ENCODE data around the gene ADGRB3.
"Not testable (repeated sequence)": the region's sequence is repeated elsewhere in the genome, so short reads cannot be mapped to it uniquely, and the experiment has no call there.

Gene ADGRB3

DNA sequence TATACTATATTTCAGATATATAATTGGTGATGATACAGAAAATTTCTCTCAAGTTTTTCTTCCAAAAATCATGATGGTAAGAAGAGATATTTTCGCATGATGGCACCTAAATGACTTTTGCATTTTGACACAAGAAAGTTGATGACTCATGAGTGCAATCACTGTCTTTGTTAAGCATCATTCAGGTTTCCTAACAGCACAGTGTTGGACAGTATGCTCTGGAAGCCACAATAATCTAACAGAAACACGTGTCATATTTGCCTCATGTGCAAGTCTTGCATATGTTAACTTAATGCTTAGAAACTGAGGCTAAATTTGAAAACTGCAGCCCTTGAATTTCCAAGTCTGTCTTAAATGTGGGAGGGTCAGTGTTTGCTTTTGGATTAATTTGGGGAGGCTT, 628.2 kb downstream of the ADGRB3 start:
- Histone ChIP-seq H3K4me3 (ENCODE audit: low read depth in 1 of 2, low read length in 2 of 2) (no peak overlapping the region), H3K9me3 (ENCODE audit: control insufficient read depth in 1 of 2, low read length in 2 of 2) (no peaks in the 10 kb centered on the region), H3K4me1 (ENCODE audit: control insufficient read depth in 1 of 2, insufficient read depth in 2 of 2, low read length in 2 of 2) (no peaks in the 10 kb centered on the region), H3K27ac (ENCODE audit: low read length) (no peak overlapping the region), H3K27me3 (ENCODE audit: low read depth, low read length) (no peaks in the 10 kb centered on the region), H3K36me3 (ENCODE audit: control insufficient read depth in 1 of 2, insufficient read depth in 2 of 2, low read length in 2 of 2) (no peaks in the 10 kb centered on the region)

DNA sequence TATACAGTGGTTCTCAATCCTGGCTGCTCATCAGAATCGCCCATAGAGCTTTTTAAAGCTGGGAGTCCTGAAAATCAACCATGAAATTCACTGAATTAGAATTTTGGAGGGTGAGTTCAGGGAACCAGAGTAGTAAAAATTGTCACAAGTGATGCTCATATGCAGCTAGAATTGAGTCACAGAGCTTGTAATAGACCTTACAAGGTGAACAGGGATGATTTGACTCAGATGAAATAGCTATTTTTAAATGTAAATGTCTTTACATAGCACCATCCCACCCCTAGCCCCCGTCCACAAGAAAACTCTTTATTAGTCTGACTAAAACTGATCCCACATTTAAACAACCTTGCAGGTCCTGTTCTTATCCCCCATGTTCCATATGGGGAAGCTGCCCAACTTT, 630.0 kb downstream of the ADGRB3 start:
- Histone ChIP-seq H3K9me3 (ENCODE audit: control insufficient read depth in 1 of 2, low read length in 2 of 2) (no peaks in the 10 kb centered on the region), H3K27me3 (ENCODE audit: low read depth, low read length) (no peaks in the 10 kb centered on the region), H3K4me1 (ENCODE audit: control insufficient read depth in 1 of 2, insufficient read depth in 2 of 2, low read length in 2 of 2) (no peaks in the 10 kb centered on the region), H3K27ac (ENCODE audit: low read length) (no peak overlapping the region), H3K36me3 (ENCODE audit: control insufficient read depth in 1 of 2, insufficient read depth in 2 of 2, low read length in 2 of 2) (no peaks in the 10 kb centered on the region), H3K4me3 (ENCODE audit: low read depth in 1 of 2, low read length in 2 of 2) (no peak overlapping the region)

DNA sequence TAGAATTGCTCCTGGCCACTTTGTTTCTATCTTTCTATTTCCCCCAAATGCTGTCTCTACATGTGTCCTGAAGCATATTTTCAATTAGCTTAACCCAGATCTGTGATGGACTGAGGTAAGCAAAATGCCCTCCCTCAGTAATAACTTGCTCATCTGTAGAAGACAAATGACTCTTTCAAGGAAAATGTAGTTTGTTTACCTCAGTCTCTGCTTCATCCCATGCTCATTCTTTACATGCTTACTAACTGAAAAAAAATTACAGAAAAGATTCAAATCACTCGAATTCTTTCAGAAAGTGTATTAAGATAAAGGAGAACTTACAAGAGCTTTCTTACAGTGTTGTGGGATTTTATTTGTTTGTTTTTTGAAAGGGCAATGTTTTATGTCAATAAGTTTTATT, 630.6 kb downstream of the ADGRB3 start:
- Histone ChIP-seq H3K27ac (ENCODE audit: low read length) (no peak overlapping the region), H3K27me3 (ENCODE audit: low read depth, low read length) (no peaks in the 10 kb centered on the region), H3K36me3 (ENCODE audit: control insufficient read depth in 1 of 2, insufficient read depth in 2 of 2, low read length in 2 of 2) (no peaks in the 10 kb centered on the region), H3K4me3 (ENCODE audit: low read depth in 1 of 2, low read length in 2 of 2) (no peak overlapping the region), H3K4me1 (ENCODE audit: control insufficient read depth in 1 of 2, insufficient read depth in 2 of 2, low read length in 2 of 2) (no peaks in the 10 kb centered on the region), H3K9me3 (ENCODE audit: control insufficient read depth in 1 of 2, low read length in 2 of 2) (no peaks in the 10 kb centered on the region)

DNA sequence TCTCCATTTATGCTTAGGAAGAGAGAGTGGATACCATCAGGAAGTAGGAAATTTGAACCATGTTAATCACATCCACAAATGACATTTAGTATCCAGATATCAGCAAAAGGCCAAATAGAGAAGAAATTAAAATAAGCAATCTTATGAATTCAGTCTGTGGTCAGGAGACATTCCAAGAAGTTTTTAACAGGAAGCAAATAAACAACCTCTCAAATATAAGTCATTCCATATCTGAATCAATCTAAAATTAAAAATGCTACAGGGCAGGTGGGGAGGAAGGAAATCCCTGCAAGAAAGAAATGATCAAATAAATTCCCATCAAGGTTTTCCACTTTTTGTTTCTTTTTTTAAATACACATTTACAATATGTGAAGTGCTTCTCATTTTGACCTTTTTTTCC, 641.1 kb downstream of the ADGRB3 start:
- H3K36me3 ChIP-seq (ENCODE audit: control insufficient read depth in 1 of 2, insufficient read depth in 2 of 2, low read length in 2 of 2) = no peaks in the 10 kb centered on the region
- H3K27me3 ChIP-seq (ENCODE audit: low read depth, low read length) = no peaks in the 10 kb centered on the region
- H3K9me3 ChIP-seq (ENCODE audit: control insufficient read depth in 1 of 2, low read length in 2 of 2) = no peaks in the 10 kb centered on the region
- no peak overlapping the region for H3K4me3 ChIP-seq (ENCODE audit: low read depth in 1 of 2, low read length in 2 of 2)
- no peak overlapping the region for H3K27ac ChIP-seq (ENCODE audit: low read length)
- H3K4me1 ChIP-seq (ENCODE audit: control insufficient read depth in 1 of 2, insufficient read depth in 2 of 2, low read length in 2 of 2) = no peaks in the 10 kb centered on the region

DNA sequence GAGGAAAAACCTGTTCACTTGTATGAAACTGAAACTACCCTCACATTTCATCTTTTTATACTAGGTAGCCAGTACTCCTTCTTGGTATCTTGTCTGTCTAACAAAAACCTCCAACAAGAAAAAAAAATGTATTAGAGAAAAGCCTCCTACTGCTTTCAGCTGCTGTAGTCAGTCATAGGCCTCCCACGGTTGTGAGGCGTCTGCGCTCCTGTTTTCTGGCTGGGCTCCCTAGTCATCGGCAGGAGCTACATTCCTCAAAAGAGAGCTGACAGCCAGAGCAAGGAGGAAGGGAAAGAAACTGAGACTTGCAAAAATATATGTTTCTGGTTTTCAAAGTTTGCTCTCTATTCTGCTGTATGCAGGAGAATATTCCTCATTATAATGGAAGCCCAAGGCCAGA, 644.7 kb downstream of the ADGRB3 start:
- H3K27ac ChIP-seq (ENCODE audit: low read length) = no peak overlapping the region
- no peak overlapping the region for H3K4me3 ChIP-seq (ENCODE audit: low read depth in 1 of 2, low read length in 2 of 2)
- H3K27me3 ChIP-seq (ENCODE audit: low read depth, low read length) = no peaks in the 10 kb centered on the region
- H3K4me1 ChIP-seq (ENCODE audit: control insufficient read depth in 1 of 2, insufficient read depth in 2 of 2, low read length in 2 of 2) = no peaks in the 10 kb centered on the region
- no peaks in the 10 kb centered on the region for H3K36me3 ChIP-seq (ENCODE audit: control insufficient read depth in 1 of 2, insufficient read depth in 2 of 2, low read length in 2 of 2)
- no peaks in the 10 kb centered on the region for H3K9me3 ChIP-seq (ENCODE audit: control insufficient read depth in 1 of 2, low read length in 2 of 2)

DNA sequence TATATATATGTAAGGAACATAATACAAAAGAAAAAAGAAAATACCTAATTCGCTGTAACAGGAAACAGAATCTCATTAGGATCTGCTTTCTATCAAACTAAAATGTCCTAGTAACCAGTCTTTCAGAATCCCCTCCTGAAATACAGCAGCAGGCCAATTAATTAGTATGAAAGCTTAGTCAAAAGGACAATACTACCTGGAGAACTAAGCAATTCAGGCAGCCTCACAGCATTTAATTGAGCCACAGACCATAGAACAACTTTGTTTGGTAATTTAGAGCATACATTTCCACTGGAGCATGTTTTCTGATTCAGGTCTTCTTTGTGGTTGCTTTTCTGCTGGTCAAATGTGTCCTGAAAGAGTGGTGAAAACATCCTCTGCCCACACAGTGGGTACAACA, 645.8 kb downstream of the ADGRB3 start:
- Histone ChIP-seq H3K36me3 (ENCODE audit: control insufficient read depth in 1 of 2, insufficient read depth in 2 of 2, low read length in 2 of 2) (no peaks in the 10 kb centered on the region), H3K9me3 (ENCODE audit: control insufficient read depth in 1 of 2, low read length in 2 of 2) (no peaks in the 10 kb centered on the region), H3K27ac (ENCODE audit: low read length) (no peak overlapping the region), H3K4me1 (ENCODE audit: control insufficient read depth in 1 of 2, insufficient read depth in 2 of 2, low read length in 2 of 2) (no peaks in the 10 kb centered on the region), H3K27me3 (ENCODE audit: low read depth, low read length) (no peaks in the 10 kb centered on the region), H3K4me3 (ENCODE audit: low read depth in 1 of 2, low read length in 2 of 2) (no peak overlapping the region)

DNA sequence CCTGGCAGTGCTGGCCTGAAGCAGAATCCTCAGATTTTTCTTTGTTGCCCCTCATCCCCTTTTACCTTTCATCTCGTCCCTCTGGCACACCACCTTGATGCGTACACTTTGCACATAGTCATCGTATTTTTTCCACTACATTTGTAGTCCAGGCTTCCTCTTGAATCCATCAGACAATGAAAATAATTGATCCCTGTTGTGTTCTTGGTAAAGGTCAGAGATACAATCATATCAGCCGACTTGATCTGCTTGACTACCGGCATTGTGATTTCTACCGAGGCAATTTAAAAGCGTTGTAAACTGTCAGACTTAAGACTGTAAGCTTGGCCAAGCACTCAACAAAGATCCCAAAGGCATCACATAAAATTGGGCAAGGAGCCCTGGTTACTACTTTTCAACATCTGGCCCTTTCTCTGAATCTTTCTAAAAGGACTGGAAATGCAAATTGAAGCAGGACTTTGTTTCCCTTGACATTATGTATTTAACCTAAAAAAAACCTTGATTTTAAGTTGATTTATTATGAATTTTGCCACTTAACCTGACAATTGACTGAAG, 649.2 kb downstream of the ADGRB3 start:
- H3K27me3 ChIP-seq (ENCODE audit: low read depth, low read length) = no peaks in the 10 kb centered on the region
- H3K4me1 ChIP-seq (ENCODE audit: control insufficient read depth in 1 of 2, insufficient read depth in 2 of 2, low read length in 2 of 2) = no peaks in the 10 kb centered on the region
- no peaks in the 10 kb centered on the region for H3K9me3 ChIP-seq (ENCODE audit: control insufficient read depth in 1 of 2, low read length in 2 of 2)
- no peaks in the 10 kb centered on the region for H3K36me3 ChIP-seq (ENCODE audit: control insufficient read depth in 1 of 2, insufficient read depth in 2 of 2, low read length in 2 of 2)
- H3K27ac ChIP-seq (ENCODE audit: low read length) = no peak overlapping the region
- no peak overlapping the region for H3K4me3 ChIP-seq (ENCODE audit: low read depth in 1 of 2, low read length in 2 of 2)

DNA sequence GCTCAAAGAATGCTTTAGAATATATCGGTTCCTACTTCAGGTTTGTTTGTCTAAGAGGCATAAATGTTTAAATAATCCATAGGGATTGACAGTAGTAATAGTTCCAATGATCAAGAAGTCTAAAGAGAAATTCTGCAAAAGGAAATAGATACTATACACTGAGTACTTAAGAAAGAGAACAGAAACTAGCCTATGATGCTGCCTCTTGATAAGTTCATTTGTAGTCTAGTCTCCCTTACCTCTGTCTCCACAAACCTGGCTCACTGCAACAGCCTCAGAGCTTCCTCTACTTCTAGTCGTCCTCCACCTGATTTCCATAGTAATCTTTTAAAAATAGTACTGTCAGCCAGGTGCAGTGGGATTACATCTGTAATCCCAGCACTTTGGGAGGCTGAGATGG, 650.0 kb downstream of the ADGRB3 start:
- H3K4me3 ChIP-seq (ENCODE audit: low read depth in 1 of 2, low read length in 2 of 2) = no peak overlapping the region
- H3K27ac ChIP-seq (ENCODE audit: low read length) = no peak overlapping the region
- H3K36me3 ChIP-seq (ENCODE audit: control insufficient read depth in 1 of 2, insufficient read depth in 2 of 2, low read length in 2 of 2) = no peaks in the 10 kb centered on the region
- H3K27me3 ChIP-seq (ENCODE audit: low read depth, low read length) = no peaks in the 10 kb centered on the region
- H3K9me3 ChIP-seq (ENCODE audit: control insufficient read depth in 1 of 2, low read length in 2 of 2) = no peaks in the 10 kb centered on the region
- no peaks in the 10 kb centered on the region for H3K4me1 ChIP-seq (ENCODE audit: control insufficient read depth in 1 of 2, insufficient read depth in 2 of 2, low read length in 2 of 2)

DNA sequence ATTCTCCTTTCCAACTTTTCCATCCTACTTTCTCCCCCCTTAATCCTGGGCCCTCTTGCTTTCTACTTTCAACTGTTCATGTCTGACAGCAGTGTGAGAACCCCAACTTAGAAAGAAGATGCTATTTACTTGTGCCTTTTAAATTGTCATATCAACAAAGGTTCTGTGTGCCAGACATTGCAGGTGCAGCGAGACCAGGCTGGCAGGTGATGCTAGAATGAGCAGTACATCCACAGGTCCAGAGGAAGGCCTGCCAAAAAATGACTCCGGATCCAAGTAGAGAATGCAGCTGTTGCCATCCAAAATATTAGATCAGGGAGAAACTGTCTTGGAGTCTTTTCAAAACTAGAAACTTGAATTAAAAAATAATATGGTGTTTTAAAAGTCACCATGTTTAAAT, 651.2 kb downstream of the ADGRB3 start:
- H3K9me3 ChIP-seq (ENCODE audit: control insufficient read depth in 1 of 2, low read length in 2 of 2) = no peaks in the 10 kb centered on the region
- no peaks in the 10 kb centered on the region for H3K36me3 ChIP-seq (ENCODE audit: control insufficient read depth in 1 of 2, insufficient read depth in 2 of 2, low read length in 2 of 2)
- no peaks in the 10 kb centered on the region for H3K27me3 ChIP-seq (ENCODE audit: low read depth, low read length)
- no peaks in the 10 kb centered on the region for H3K4me1 ChIP-seq (ENCODE audit: control insufficient read depth in 1 of 2, insufficient read depth in 2 of 2, low read length in 2 of 2)
- no peak overlapping the region for H3K27ac ChIP-seq (ENCODE audit: low read length)
- H3K4me3 ChIP-seq (ENCODE audit: low read depth in 1 of 2, low read length in 2 of 2) = no peak overlapping the region

DNA sequence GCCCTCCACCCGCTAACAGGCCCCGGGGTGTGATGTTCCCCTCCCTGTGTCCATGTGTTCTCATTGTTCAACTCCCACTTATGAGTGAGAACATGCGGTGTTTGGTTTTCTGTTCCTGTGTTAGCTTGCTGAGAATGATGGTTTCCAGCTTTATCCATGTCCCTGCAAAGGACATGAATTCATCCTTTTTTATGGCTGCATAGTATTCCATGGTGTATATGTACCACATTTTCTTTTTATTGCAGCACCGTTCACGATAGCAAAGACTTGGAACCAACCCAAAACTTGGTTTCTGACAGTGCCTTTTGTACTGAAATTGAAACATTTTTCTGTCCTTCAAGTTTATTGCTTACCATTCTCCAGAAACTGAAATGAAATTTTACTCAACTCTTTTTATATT, 653.1 kb downstream of the ADGRB3 start:
- not testable (repeated sequence) for H3K27ac ChIP-seq (ENCODE audit: low read length); H3K9me3 ChIP-seq (ENCODE audit: control insufficient read depth in 1 of 2, low read length in 2 of 2); H3K4me3 ChIP-seq (ENCODE audit: low read depth in 1 of 2, low read length in 2 of 2)

DNA sequence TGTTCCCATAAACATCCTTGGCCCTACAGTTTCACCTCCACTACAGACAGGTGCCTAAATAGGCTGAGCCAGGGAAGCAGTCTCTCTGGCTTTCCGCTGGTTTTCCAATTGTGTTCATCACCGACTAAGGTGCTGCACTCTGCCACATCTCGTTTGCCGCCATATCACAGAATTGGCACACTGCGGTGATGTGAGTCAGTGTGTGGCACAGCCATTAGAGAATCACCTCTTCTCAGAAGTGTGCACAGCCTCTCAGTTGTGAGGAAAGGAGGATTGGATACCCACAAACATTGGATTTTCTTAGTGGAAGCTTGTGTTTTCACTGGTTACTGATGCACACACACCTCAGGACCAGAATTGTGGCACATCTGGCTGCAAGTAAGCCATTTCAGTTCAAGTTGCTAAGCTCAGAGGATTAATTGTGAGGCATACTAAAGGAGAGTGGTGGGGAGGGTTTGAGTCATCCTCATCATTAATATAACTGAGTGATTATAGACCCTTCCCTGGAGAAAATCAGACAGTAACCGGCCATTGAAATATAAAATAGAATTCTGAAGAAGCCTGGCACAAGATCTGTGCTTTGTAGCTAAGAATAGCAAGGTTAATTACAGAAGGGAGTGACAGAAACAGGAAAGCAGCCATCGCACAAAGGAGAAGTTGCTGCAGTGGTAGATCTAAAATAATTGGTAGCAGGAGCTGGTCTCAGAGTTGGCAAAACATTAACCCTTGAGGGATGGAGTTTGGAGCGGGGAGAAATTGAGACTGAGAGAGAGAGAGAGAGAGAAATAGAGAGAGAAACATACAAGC, 654.8 kb downstream of the ADGRB3 start:
- Histone ChIP-seq H3K27ac (ENCODE audit: low read length) (no peak overlapping the region), H3K27me3 (ENCODE audit: low read depth, low read length) (no peaks in the 10 kb centered on the region), H3K4me1 (ENCODE audit: control insufficient read depth in 1 of 2, insufficient read depth in 2 of 2, low read length in 2 of 2) (no peaks in the 10 kb centered on the region), H3K36me3 (ENCODE audit: control insufficient read depth in 1 of 2, insufficient read depth in 2 of 2, low read length in 2 of 2) (no peaks in the 10 kb centered on the region), H3K4me3 (ENCODE audit: low read depth in 1 of 2, low read length in 2 of 2) (no peak overlapping the region), H3K9me3 (ENCODE audit: control insufficient read depth in 1 of 2, low read length in 2 of 2) (no peaks in the 10 kb centered on the region)

More for the DNA sequence above, 653.1 kb downstream of the ADGRB3 start:
- not testable (repeated sequence) for H3K36me3 ChIP-seq (ENCODE audit: control insufficient read depth in 1 of 2, insufficient read depth in 2 of 2, low read length in 2 of 2); H3K27me3 ChIP-seq (ENCODE audit: low read depth, low read length); H3K4me1 ChIP-seq (ENCODE audit: control insufficient read depth in 1 of 2, insufficient read depth in 2 of 2, low read length in 2 of 2)

DNA sequence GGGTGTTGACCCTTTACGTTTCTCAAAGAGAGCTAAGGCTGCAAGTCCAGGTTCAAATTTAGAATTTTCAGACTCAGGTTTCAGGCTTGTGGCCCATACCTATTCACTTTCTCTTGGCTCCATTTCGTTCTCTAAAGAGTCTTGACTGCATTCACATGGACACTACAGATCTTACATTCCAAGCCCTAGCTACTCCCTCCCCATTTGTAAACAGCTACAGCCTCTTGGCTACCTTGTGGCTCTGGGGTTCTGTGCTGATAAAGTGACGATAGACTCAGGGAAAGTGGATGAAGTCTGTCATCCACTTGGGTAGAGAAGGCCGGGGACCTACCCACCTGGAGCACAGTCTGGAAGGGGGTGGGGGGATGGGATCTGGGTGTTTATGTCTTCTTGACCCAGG, 658.4 kb downstream of the ADGRB3 start:
- Histone ChIP-seq H3K27ac (ENCODE audit: low read length) (no peak overlapping the region), H3K36me3 (ENCODE audit: control insufficient read depth in 1 of 2, insufficient read depth in 2 of 2, low read length in 2 of 2) (no peaks in the 10 kb centered on the region)

More for the DNA sequence above, 658.4 kb downstream of the ADGRB3 start:
- Histone ChIP-seq H3K4me3 (ENCODE audit: low read depth in 1 of 2, low read length in 2 of 2) (no peak overlapping the region), H3K27me3 (ENCODE audit: low read depth, low read length) (no peaks in the 10 kb centered on the region), H3K4me1 (ENCODE audit: control insufficient read depth in 1 of 2, insufficient read depth in 2 of 2, low read length in 2 of 2) (no peaks in the 10 kb centered on the region), H3K9me3 (ENCODE audit: control insufficient read depth in 1 of 2, low read length in 2 of 2) (no peaks in the 10 kb centered on the region)

Data from muscle layer of duodenum (tissue), 2 donors.